ENCODE results near the gene HEXD.
"Not testable (repeated sequence)": the region's sequence is repeated elsewhere in the genome, so short reads cannot be mapped to it uniquely, and the experiment has no call there.

The HEXD gene

GRCh38 chr17:82458885-82459424 is 40.8 kb downstream of the HEXD start:
- no peak for DNase-seq

- DNase-seq: not testable (repeated sequence)
Measured at GRCh38 chr17:82459936-82460335, 41.8 kb downstream of the HEXD start.

GRCh38 chr17:82461827-82462524 is 43.8 kb downstream of the HEXD start:
- DNase-seq: no peak

GRCh38 chr17:82463391-82463790 is 45.2 kb downstream of the HEXD start:
- no peak for DNase-seq

GRCh38 chr17:82463925-82464566 is 45.9 kb downstream of the HEXD start:
- no peak for DNase-seq

- DNase-seq: no peak
Measured at GRCh38 chr17:82464567-82464929, 46.4 kb downstream of the HEXD start.

GRCh38 chr17:82465023-82465603 is 47.0 kb downstream of the HEXD start:
- no peak for DNase-seq

GRCh38 chr17:82468692-82469091 is 50.5 kb downstream of the HEXD start:
- DNase-seq: no peak

- DNase-seq: no peak
Measured at GRCh38 chr17:82470065-82470464, 51.9 kb downstream of the HEXD start.

- no peak for DNase-seq
Measured at GRCh38 chr17:82474223-82475010, 56.3 kb downstream of the HEXD start.

GRCh38 chr17:82475458-82475857 is 57.3 kb downstream of the HEXD start:
- peak; percentile 32 for DNase-seq

- DNase-seq: no peak
Measured at GRCh38 chr17:82477934-82478333, 59.8 kb downstream of the HEXD start.

GRCh38 chr17:82479602-82480001 is 61.5 kb downstream of the HEXD start:
- DNase-seq: no peak

GRCh38 chr17:82480318-82480717 is 62.2 kb downstream of the HEXD start:
- no peak for DNase-seq

- no peak for DNase-seq
Measured at GRCh38 chr17:82483204-82483660, 65.1 kb downstream of the HEXD start.

- DNase-seq: no peak
Measured at GRCh38 chr17:82483836-82484235, 65.7 kb downstream of the HEXD start.

- DNase-seq: no peak
Measured at GRCh38 chr17:82486231-82487094, 68.3 kb downstream of the HEXD start.

- no peak for DNase-seq
Measured at GRCh38 chr17:82487910-82488309, 69.8 kb downstream of the HEXD start.

GRCh38 chr17:82489117-82489516 is 71.0 kb downstream of the HEXD start:
- DNase-seq: peak; percentile 36

GRCh38 chr17:82489851-82490511 is 71.8 kb downstream of the HEXD start:
- no peak for DNase-seq

- DNase-seq: no peak
Measured at GRCh38 chr17:82490512-82491195, 72.5 kb downstream of the HEXD start.
